ENCODE results near the gene HDAC2.

GRCh38 chr6:113970805-113971676, at the start of gene HDAC2:
- TF ChIP-seq CEBPB (IDR thresholded peaks at IDR 0.05) (no peak), TAF1 (IDR thresholded peaks at IDR 0.05; ENCODE audit: low read depth) (peak; percentile 89)
